ENCODE data around the gene ERICH2. TPM values are rescaled to one million over a fixed set of nuclear protein-coding genes. Genes with fewer than 3 reads are reported as not detected.

Gene ERICH2
- total RNA-seq, 1 experiment from 2014 or later: 7.2 TPM

DNA sequence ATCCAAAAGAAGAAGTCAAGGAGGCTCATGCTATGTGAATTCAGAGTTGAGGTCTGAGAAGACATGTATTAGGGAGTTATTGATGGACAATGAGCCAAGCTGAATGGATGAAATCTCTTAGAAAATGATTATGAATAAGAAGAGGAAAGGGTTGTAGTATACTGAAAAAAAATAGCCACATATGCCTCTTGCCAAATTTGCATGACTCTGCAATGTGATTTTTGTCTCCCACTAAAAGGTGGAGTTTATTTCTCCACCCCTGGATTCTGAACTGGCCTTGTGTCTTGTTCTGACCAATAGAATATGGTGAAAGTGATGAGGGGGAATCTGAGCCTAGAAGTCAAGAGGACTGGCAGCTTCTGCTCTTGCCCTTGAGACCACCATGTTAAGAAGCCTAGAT lies 8.6 kb upstream of the ERICH2 start:
- no TSS peak for BruUV-seq (replicated peaks)
- CTCF ChIA-PET: interaction anchor here (0.6 to 0.7 kb wide), 3 partner anchors 14 to 49 kb away, joined by 3 to 4 read pairs (median 3); no protein-coding TSS in a partner anchor
- H3K36me3 Mint-ChIP-seq (ENCODE audit: insufficient read depth, unreplicated experiment): no peaks in the 10 kb centered on the region
- H3K4me1 Mint-ChIP-seq (ENCODE audit: insufficient read depth, unreplicated experiment): no peaks in the 10 kb centered on the region
- H3K27me3 Mint-ChIP-seq (ENCODE audit: insufficient read depth, unreplicated experiment): no peaks in the 10 kb centered on the region
- TF ChIP-seq, protein P1, sequence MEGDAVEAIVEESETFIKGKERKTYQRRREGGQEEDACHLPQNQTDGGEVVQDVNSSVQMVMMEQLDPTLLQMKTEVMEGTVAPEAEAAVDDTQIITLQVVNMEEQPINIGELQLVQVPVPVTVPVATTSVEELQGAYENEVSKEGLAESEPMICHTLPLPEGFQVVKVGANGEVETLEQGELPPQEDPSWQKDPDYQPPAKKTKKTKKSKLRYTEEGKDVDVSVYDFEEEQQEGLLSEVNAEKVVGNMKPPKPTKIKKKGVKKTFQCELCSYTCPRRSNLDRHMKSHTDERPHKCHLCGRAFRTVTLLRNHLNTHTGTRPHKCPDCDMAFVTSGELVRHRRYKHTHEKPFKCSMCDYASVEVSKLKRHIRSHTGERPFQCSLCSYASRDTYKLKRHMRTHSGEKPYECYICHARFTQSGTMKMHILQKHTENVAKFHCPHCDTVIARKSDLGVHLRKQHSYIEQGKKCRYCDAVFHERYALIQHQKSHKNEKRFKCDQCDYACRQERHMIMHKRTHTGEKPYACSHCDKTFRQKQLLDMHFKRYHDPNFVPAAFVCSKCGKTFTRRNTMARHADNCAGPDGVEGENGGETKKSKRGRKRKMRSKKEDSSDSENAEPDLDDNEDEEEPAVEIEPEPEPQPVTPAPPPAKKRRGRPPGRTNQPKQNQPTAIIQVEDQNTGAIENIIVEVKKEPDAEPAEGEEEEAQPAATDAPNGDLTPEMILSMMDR (IDR thresholded peaks at IDR 0.05; ENCODE audit: unreplicated experiment): no peak
- no peaks in the 10 kb centered on the region for H3K9me3 Mint-ChIP-seq (ENCODE audit: unreplicated experiment)
- DNase-seq (ENCODE audit: unreplicated experiment): no peak
- H3K27ac Mint-ChIP-seq (ENCODE audit: low read depth, unreplicated experiment): no peak overlapping the region
- H3K4me3 Mint-ChIP-seq (ENCODE audit: unreplicated experiment): no peak overlapping the region
- intact Hi-C loops (cut with micrococcal nuclease): no loop called here
- POLR2A ChIA-PET: interaction anchor here (0.8 kb wide), 1 partner anchor 17 kb away, joined by 4 read pairs; no protein-coding TSS in a partner anchor

DNA sequence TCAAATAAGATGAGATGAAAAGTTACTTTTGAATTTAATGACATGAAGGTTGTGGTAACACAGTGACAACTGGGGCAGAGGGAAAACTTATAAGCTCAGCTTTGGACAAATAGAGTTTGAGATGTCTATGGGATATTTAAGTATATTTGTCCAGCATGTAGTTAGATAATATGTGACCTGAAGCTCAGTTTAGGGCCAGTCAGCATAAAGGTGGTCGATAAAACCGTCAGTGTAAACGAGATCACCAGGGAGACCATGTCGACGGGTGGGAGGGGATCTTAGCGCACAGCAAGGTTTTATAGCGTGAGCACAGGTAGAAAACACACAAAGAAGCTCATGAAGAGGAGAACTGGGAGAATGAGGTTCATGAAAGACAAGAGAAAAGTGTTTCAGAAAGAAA lies 7.4 kb upstream of the ERICH2 start:
- H3K27me3 Mint-ChIP-seq (ENCODE audit: insufficient read depth, unreplicated experiment): no peaks in the 10 kb centered on the region
- no peak overlapping the region for H3K4me3 Mint-ChIP-seq (ENCODE audit: unreplicated experiment)
- no peaks in the 10 kb centered on the region for H3K9me3 Mint-ChIP-seq (ENCODE audit: unreplicated experiment)
- H3K36me3 Mint-ChIP-seq (ENCODE audit: insufficient read depth, unreplicated experiment): no peaks in the 10 kb centered on the region
- CTCF ChIA-PET: interaction anchor here (0.6 to 1.2 kb wide), 2 partner anchors 110 to 208 kb away, joined by 3 read pairs; no protein-coding TSS in a partner anchor
- POLR2A ChIA-PET: interaction anchor here (0.7 to 1.2 kb wide), 2 partner anchors 8 to 24 kb away, joined by 3 read pairs; no protein-coding TSS in a partner anchor
- H3K4me1 Mint-ChIP-seq (ENCODE audit: insufficient read depth, unreplicated experiment): no peaks in the 10 kb centered on the region
- intact Hi-C loops (cut with micrococcal nuclease): no loop called here
- DNase-seq (ENCODE audit: unreplicated experiment): no peak
- H3K27ac Mint-ChIP-seq (ENCODE audit: low read depth, unreplicated experiment): peak overlapping the region; percentile 12
- TF ChIP-seq, protein P1 (IDR thresholded peaks at IDR 0.05; ENCODE audit: unreplicated experiment): no peak
- BruUV-seq (replicated peaks): no TSS peak

- ChIA-PET CTCF (interaction anchor here (0.6 to 1.2 kb wide), 2 partner anchors 110 to 209 kb away, joined by 3 read pairs; no protein-coding TSS in a partner anchor), POLR2A (interaction anchor here (0.7 to 1.2 kb wide), 2 partner anchors 9 to 24 kb away, joined by 3 read pairs; no protein-coding TSS in a partner anchor)
- no peaks in the 10 kb centered on the region for H3K4me1 Mint-ChIP-seq (ENCODE audit: insufficient read depth, unreplicated experiment)
- BruUV-seq (replicated peaks): no TSS peak
- TF ChIP-seq, protein P1 (IDR thresholded peaks at IDR 0.05; ENCODE audit: unreplicated experiment): no peak
- H3K9me3 Mint-ChIP-seq (ENCODE audit: unreplicated experiment): no peaks in the 10 kb centered on the region
- no peaks in the 10 kb centered on the region for H3K36me3 Mint-ChIP-seq (ENCODE audit: insufficient read depth, unreplicated experiment)
- intact Hi-C loops (cut with micrococcal nuclease): no loop called here
- peak overlapping the region; percentile 12 for H3K27ac Mint-ChIP-seq (ENCODE audit: low read depth, unreplicated experiment)
- DNase-seq (ENCODE audit: unreplicated experiment): no peak
- no peaks in the 10 kb centered on the region for H3K27me3 Mint-ChIP-seq (ENCODE audit: insufficient read depth, unreplicated experiment)
- no peak overlapping the region for H3K4me3 Mint-ChIP-seq (ENCODE audit: unreplicated experiment)
Measured at GRCh38 chr2:170763232-170763631, 6.9 kb upstream of the ERICH2 start.

DNA sequence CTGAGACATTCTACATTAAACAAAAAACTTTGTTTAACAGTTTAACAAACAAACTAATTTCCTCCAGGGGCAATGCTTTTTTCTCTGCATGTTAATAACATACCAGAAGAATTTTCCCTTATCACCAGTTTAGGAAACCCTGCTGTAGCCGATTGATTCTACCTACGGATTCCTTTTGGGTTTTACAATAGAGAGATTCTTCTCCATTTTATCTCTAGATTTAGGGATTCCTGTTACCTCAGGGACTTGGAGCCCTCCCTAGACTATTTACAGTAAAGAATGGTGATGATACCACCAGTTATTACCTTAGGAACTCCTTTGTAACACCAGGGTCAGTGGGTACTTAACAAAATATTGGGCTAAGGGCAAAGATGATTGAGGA lies 5.3 kb upstream of the ERICH2 start:
- POLR2A ChIA-PET: no interaction called here
- Mint-ChIP-seq H3K27ac (ENCODE audit: low read depth, unreplicated experiment) (no peak overlapping the region), H3K4me3 (ENCODE audit: unreplicated experiment) (no peak overlapping the region), H3K4me1 (ENCODE audit: insufficient read depth, unreplicated experiment) (no peaks in the 10 kb centered on the region), H3K9me3 (ENCODE audit: unreplicated experiment) (no peaks in the 10 kb centered on the region), H3K27me3 (ENCODE audit: insufficient read depth, unreplicated experiment) (no peaks in the 10 kb centered on the region), H3K36me3 (ENCODE audit: insufficient read depth, unreplicated experiment) (no peaks in the 10 kb centered on the region)
- no peak for DNase-seq (ENCODE audit: unreplicated experiment)
- CTCF ChIA-PET: interaction anchor here (0.8 kb wide), 1 partner anchor 9 kb away, joined by 3 read pairs; no protein-coding TSS in a partner anchor
- TF ChIP-seq, protein P1 (IDR thresholded peaks at IDR 0.05; ENCODE audit: unreplicated experiment): no peak
- intact Hi-C loops (cut with micrococcal nuclease): no loop called here
- BruUV-seq (replicated peaks): no TSS peak

Measured in MCF 10A (cell line).